ENCODE data around the gene NEK7.
A peak's percentile ranks its signal among the peaks of the same experiment; 100 is the strongest.

The NEK7 gene

DNA sequence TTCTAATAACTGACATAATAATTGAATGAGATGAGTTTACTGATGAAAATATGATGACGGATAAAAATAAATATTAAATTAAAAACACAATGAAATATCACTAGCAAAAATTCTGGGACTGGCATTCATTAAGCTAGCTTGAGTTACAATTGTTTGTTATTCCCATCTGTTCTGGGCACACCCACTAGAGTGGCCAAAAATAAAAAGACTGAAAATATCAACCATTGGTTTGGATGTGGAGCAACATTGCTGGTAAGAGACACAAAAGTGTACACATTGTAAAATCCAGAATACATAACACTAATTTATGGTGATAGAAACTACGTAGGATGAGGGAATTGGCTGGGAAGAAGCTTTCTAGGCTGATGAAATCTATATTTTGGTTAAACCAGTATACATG lies 9.6 kb upstream of the NEK7 start:
- no peak for DNase-seq

GRCh38 chr1:198150369-198150768 lies 6.4 kb upstream of the NEK7 start:
- DNase-seq = no peak

DNA sequence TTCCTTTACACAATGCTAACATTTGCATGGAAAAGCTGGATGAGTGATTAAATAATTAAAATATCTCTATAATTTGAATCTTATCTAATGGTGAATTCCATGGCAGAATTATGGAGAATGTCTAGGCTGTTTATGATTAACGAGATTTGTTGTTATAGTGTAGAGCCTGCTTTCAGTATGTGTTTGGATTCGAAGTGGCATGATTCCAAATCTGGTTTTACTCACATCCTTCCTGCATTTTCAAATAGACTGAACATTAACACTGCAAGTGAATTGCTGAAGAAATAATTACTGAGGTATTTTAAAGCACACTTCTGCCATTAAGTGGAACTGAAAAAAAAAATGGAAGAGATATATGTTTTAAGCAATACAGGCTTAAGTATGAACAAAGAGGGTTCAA lies 5.1 kb upstream of the NEK7 start:
- DNase-seq = no peak

- DNase-seq = no peak
These were observed 3.7 kb upstream of the NEK7 start for GRCh38 chr1:198153103-198153502.

- DNase-seq = no peak
These were observed 3.0 kb upstream of the NEK7 start for GRCh38 chr1:198153804-198154203.

DNA sequence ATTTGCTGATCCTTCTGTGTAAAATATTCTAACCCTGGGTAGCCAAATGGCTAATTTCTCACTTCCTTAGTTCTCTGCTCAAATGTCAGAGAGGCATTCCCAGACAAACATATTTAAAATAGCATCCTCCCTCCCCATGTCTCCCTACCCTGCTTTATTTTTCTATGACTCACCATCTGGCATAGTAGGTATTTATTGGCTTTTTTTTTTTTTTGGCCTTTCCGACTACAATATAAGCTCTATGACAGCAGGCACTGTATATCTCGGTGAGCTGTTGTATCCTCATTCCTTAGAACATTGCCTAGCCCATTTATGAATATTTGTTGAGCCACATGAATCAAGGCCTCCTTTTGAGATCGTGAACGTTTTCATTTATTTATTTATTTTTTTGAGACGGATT lies 1.5 kb upstream of the NEK7 start:
- no peak for DNase-seq

DNA sequence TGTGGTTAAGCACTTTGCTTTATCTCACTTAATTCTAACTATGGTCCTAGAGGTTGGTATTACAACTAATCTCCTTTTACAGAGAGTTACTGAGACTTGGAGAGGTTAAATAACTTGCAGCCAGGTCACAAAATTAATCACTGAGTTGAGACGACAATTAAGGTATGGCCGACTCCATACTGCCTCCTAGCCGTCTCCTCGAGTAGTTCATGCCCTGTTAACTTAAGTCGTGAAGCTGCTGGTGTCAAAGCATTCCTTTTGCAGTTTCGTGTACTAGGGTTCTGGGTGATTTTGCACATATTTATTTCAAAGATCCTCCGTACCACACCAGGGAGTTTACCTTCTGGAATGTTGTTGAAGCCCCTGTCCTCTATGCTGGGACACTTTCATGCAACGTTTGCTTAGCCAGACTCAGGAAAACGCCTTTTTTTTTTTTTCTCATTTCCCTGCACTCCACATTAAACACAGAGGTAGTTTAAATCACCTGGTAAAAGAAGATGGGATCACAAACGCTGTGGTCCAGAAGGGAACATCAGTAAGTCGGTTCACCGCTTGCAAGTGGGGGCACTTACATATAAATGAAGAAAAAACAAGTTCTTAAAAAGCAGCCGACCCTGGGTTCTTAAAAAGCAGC lies 570 bp upstream of the NEK7 start:
- peak; percentile 72 to 80 for DNase-seq

- DNase-seq = peak; percentile 83 to 84
These were observed 546 bp downstream of the NEK7 start for GRCh38 chr1:198157241-198157846.

DNA sequence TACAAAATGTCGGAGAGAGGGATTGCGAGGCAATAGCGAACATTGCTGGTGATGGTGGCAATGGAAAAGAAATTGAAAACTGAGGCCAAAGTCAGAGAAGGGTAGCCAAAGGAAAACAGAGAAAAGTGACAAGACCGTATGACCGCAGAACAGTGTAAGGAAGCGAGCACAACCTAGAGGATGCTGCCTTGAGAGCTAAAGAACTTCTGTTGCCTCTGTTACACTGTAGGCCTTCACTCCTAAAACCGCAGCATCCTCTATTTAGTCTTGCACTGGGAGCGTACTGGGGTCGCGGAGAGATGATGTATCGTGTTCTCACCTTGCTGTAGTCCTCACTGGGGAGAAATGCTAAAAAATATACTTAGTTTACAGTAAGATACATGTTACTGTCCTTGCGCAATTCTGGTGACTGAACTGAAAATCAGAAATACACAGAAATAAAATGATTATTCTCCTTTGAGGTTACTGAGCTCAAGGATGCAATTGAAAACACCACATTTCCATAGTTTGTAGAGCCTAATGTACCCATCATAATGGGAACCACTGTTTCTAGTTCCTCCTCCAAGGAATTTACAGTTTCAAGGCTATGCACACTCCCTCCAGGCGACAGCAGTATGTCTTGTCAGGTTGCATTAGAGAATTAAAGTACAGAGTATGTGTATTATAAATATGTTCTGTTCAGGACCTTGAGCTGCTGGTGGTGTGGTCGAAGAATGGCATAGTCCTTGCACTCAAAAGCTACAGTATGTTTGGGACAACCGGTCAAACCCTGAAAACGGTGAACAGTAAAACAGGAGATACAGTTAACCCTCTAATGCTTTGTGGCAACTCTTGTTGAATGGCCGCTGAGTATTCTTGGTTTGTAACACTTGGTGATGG lies 1.3 kb downstream of the NEK7 start:
- peak; percentile 9 to 40 for DNase-seq

DNA sequence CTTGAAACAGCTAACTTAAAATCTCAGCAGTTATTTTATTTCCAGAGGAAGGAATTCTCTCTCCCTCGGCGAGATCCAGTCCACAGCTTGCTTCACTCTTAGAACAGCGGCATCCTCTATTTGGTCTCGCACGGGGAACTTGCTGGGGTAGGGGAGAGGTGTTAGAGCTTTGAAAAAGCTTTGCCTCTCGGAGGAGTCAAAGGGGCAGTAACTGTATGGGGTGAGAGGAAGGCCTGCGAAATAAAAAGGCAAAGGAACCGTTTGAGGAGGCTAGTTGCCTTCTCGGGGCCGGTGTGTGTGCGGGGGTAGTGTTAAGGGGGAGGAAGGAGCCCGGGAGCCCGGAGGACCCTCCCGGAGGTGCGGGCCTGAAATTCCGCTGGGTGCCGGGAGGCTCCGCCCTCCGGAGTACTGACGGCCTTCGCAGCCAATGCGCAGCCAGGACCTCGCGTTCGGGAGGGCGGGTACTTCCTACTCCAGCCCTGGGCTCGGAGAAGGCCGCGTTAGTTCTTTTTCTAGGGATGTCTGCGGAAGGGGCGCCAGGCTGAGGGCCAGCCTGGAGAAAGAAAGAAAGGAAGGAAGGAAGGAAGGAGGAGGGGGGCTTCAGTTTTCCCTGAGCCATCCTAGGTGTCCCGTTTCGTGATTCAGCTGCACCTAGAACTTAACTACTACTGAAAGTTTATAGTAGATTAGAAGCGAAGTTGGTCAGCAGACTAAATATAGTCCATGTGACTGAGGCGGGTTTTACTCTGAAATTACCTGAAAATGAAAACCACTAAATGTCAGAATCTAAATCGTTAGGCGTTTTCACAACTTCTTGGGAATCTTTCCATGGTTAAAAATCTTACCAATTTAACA lies 2.2 kb downstream of the NEK7 start:
- DNase-seq = peak; percentile 82

GRCh38 chr1:198160222-198160621 lies 3.4 kb downstream of the NEK7 start:
- DNase-seq = no peak

GRCh38 chr1:198160946-198161614 lies 4.3 kb downstream of the NEK7 start:
- no peak for DNase-seq

GRCh38 chr1:198161718-198162090 lies 4.9 kb downstream of the NEK7 start:
- no peak for DNase-seq

DNA sequence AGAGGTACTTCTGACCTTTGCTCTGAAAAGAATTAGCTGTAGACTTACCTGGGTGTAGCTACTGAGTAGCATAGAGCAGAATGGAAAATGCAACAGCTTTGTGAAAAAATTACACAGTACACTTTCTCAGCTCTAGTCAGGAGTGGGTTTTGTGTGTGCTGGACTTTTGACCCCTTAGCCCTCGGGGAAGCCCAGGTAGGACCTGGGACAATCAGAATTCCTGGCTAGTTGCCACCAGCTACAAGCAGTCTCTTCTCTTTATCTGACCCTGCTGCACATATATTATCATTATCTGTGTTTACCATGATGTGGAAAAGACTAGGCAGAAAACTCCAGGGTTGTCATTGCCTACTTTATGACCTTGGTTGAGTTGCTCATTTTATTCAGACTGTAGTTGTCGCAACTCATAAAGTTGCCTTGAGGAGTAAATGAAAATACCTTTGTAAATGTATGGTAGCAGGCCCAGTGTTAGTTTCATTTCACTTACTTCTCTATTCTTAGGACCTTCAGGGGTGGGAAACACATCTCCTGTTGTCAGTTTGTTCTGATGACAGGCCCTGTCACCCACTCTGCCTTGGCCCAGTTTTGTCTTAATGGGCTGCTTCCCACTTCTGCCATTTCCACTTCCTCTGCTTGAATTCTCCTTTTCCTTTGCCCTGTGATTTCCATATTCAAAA lies 5.4 kb downstream of the NEK7 start:
- DNase-seq = peak in 1 of 2 donors; percentile 26

GRCh38 chr1:198165927-198166647 lies 9.3 kb downstream of the NEK7 start:
- peak in 1 of 2 donors; percentile 53 for DNase-seq

GRCh38 chr1:198166900-198167299 lies 10.1 kb downstream of the NEK7 start:
- no peak for DNase-seq

DNA sequence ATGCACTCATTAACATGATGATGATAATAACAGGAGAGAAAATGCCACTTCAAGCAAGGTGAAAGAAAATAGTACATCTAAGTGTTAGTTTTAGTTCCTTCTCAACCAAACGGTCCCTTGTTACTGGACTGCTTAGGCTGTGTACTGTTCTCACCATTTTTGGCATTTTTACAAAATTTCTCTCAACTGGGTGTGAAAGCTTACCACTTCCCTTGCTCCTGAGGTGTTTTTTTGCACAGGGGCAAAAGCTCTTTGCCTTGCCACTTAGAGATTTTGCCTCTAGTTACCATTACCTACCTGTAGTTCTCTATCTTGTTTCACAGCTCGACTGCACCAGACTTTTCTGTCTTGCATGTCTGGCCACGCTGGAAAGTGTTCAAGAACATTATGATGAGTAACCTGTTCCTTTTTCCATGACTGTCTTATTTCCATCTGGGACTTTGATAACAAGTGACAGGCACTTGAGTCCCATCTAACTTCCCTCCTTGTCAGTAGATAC lies 10.7 kb downstream of the NEK7 start:
- peak; percentile 22 to 66 for DNase-seq

- no peak for DNase-seq
These were observed 11.4 kb downstream of the NEK7 start for GRCh38 chr1:198168227-198168626.

GRCh38 chr1:198169672-198170071 lies 12.9 kb downstream of the NEK7 start:
- DNase-seq = no peak

GRCh38 chr1:198171667-198172540 lies 15.1 kb downstream of the NEK7 start:
- DNase-seq = no peak
